Activated CD8-positive, alpha-beta memory T cell treated with anti-CD3 and anti-CD28 coated beads, Interleukin-2, amount 50 U/mL, for 24 hours (primary cell): ENCODE results near the gene ESRRG.

Source experiments
- DNase-seq: peaks from one replicate; pipeline ENCODE4 v3.0.0-alpha.2; 2020; ENCODE audit errors: extremely low read depth

Gene ESRRG

GRCh38 chr1:216723274-216723780 is at the start of gene ESRRG:
Gene ESRRG (minus strand): TSS chr1:216723429. CDS start chr1:216723299, 130 bp downstream.
- DNase-seq = no peak

- DNase-seq = no peak
These were observed 48.7 kb upstream of the ESRRG start for GRCh38 chr1:216771922-216772321.

DNA sequence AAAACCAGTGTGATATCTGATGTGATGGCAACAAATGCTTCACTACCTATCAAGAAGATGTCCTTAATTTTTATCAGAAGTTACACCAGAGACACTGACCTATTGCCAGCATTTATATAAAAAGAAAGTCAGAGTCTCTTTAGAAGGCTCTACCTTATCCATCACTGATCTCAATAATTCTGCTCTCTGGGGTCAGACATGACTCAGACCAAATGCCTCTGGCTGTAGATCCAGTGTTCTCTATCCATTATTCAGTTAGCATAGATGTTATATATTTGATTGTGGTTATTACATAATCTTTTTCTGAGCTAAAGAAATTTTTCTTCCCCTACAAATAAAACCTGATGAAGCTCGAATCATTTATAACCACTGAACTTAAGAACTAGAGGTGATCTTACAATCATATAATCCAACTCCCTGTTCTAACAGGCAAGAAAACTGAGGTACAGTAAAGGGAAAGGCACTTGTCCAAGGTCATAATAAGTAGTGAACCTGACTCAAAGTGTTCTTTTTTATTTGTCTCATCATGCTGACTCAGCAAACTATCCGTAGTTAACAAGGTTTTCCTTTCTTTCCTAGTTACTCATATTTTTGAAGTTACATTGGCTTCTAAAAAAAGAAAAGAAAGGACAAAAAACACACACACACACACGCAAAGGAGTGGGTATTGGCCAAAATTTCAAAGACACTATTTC is 43.6 kb upstream of the ESRRG start:
- no peak for DNase-seq

- no peak for DNase-seq
These were observed 42.4 kb upstream of the ESRRG start for GRCh38 chr1:216765346-216766300.

GRCh38 chr1:216758161-216758560 is 34.9 kb upstream of the ESRRG start:
- no peak for DNase-seq

DNA sequence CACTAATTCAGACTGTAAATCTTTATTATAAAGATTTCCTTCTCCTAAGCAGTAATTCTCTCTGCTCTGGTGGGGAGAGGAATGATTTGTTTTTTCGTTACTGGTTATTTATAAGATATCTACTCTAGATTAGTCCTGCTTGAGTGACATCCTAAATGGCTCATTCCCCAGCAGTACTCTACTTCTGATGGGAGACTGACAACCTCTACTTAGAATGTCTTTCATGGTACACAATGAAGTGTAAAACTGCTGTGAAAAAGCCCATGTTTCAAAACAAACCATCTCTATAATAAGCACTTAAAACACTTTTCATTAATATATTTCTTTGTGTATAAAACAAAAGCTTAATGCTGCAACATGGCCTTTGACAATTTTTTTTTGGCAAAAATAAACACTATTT is 33.9 kb upstream of the ESRRG start:
- no peak for DNase-seq

GRCh38 chr1:216750961-216751360 is 27.7 kb upstream of the ESRRG start:
- DNase-seq = no peak

GRCh38 chr1:216750031-216750627 is 26.9 kb upstream of the ESRRG start:
- DNase-seq = no peak

- DNase-seq = no peak
These were observed 26.0 kb upstream of the ESRRG start for GRCh38 chr1:216749232-216749631.

DNA sequence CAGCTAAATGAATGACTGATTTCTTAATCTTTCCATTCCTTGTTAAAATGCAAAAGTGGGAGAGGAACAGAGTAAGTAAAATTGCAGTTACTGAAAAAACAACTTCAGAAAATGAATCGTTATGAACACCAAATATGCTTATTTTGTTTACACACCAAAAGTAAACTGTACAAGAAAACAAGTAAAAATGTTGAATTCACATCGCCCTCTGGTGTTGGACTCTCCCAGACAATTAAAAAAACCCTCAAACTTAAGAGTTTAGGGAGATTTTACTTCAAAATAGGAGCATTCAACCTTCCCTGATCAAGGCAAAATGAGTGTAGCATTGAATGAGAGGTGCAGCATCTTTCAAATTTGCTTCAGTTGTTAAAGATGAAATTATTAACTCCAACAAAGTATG is 19.4 kb upstream of the ESRRG start:
- DNase-seq = no peak

GRCh38 chr1:216740331-216740730 is 17.1 kb upstream of the ESRRG start:
- no peak for DNase-seq

DNA sequence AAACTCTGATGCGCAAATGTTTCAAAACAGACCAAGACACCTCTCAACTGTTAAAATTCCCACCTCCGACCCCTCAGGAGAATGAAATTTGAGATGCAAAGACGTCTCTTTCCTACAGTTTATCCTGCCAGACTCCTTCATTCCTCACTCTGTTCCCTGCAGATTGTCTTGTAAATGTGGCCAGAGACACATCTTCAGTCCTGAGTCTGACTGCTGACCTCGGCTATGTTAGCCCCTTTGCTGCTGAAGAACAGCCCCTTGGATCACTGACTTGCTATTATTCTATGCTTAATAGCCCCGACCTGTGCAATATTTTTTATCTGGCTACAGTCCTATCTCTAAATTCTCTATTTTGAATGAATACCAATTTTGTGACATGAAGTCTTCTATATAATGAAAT is 16.6 kb upstream of the ESRRG start:
- DNase-seq = no peak

GRCh38 chr1:216732121-216732520 is 8.9 kb upstream of the ESRRG start:
- no peak for DNase-seq

- no peak for DNase-seq
These were observed 8.3 kb upstream of the ESRRG start for GRCh38 chr1:216731562-216731961.

DNA sequence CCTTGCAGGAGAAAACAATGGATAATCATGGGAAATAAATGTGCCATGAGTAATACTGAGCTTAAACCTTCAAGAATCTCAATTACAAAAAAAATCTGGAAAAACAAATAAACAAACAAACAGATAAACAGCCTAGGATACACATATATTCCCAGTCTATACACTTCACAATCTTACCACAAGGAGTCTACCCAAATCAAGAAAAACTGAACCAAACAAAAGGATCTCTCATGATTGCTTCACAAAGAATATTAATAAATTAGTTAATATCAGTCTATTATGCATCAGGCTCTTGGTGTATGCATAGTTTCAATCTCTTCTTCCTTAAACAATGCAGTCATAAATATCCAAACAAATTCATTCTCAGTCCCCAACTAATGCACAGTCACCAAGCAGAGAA is 3.2 kb upstream of the ESRRG start:
- no peak for DNase-seq

- no peak for DNase-seq
These were observed 408 bp downstream of the ESRRG start for GRCh38 chr1:216722821-216723220.

DNA sequence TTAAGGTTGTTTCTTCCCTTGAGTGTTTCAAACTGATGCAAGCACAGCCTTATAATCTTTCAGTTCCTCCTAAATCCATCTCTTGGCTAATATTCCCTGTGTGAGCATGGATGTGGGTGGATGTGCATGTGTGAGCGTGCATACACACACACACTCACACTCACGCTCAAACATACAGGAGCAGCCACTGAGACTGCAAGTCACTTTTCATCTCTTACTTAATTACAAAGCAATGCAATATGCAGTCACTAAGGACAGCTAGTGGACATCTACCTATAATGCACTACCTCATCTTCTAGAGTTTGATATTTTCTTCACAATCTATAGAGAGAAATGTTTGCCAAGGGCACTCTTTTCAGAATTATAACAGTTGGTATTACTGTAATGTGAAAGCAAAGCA is 1.4 kb downstream of the ESRRG start:
- no peak for DNase-seq

GRCh38 chr1:216721062-216721461 is 2.2 kb downstream of the ESRRG start:
- no peak for DNase-seq

- no peak for DNase-seq
These were observed 11.5 kb downstream of the ESRRG start for GRCh38 chr1:216711712-216712111.

GRCh38 chr1:216710598-216711333 is 12.5 kb downstream of the ESRRG start:
- no peak for DNase-seq

DNA sequence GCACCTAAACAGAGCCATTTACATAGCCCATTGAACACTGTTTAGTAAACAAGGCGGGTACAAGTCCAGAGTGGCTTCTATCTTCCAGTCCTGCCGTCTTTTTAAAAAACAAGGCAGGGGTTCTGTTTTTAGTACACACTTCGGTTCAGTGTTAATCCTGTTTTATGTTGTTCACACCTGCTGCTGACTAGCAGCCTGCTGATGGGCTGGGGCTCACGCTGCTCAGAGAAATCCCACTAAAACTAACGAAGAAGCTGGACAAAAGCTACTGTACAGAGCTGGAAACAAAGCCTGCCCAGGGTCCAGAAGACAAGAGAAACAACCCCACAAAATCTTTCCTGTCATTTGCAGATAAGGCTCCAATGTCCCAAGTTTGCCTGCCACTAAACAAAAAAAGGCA is 13.2 kb downstream of the ESRRG start:
- DNase-seq = no peak

GRCh38 chr1:216705676-216706075 is 17.6 kb downstream of the ESRRG start:
- no peak for DNase-seq
